ENCODE measurements around the gene KRT39. TPM values are rescaled to one million over a fixed set of nuclear protein-coding genes. Genes with fewer than 3 reads are reported as not detected.

KRT39 gene
- total RNA-seq, 1 donor from 2014 or later = not detected

GRCh38 chr17:40942553-40942952 lies 24.2 kb downstream of the KRT39 start:
- Mint-ChIP-seq H3K4me1 (ENCODE audit: low read depth, unreplicated experiment) (no peaks in the 10 kb centered on the region), H3K27ac (ENCODE audit: unreplicated experiment) (no peak overlapping the region), H3K9me3 (ENCODE audit: unreplicated experiment) (no peaks in the 10 kb centered on the region), H3K36me3 (ENCODE audit: unreplicated experiment) (no peaks in the 10 kb centered on the region), H3K4me3 (ENCODE audit: unreplicated experiment) (no peak overlapping the region), H3K27me3 (ENCODE audit: unreplicated experiment) (no peaks in the 10 kb centered on the region)
- TF ChIP-seq, protein P1, sequence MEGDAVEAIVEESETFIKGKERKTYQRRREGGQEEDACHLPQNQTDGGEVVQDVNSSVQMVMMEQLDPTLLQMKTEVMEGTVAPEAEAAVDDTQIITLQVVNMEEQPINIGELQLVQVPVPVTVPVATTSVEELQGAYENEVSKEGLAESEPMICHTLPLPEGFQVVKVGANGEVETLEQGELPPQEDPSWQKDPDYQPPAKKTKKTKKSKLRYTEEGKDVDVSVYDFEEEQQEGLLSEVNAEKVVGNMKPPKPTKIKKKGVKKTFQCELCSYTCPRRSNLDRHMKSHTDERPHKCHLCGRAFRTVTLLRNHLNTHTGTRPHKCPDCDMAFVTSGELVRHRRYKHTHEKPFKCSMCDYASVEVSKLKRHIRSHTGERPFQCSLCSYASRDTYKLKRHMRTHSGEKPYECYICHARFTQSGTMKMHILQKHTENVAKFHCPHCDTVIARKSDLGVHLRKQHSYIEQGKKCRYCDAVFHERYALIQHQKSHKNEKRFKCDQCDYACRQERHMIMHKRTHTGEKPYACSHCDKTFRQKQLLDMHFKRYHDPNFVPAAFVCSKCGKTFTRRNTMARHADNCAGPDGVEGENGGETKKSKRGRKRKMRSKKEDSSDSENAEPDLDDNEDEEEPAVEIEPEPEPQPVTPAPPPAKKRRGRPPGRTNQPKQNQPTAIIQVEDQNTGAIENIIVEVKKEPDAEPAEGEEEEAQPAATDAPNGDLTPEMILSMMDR (IDR thresholded peaks at IDR 0.05; ENCODE audit: partially characterized antibody, unreplicated experiment) = no peak
- DNase-seq = no peak

GRCh38 chr17:40940266-40940665 lies 26.5 kb downstream of the KRT39 start:
- H3K4me3 Mint-ChIP-seq (ENCODE audit: unreplicated experiment) = no peak overlapping the region
- no peaks in the 10 kb centered on the region for H3K4me1 Mint-ChIP-seq (ENCODE audit: low read depth, unreplicated experiment)
- no peak overlapping the region for H3K27ac Mint-ChIP-seq (ENCODE audit: unreplicated experiment)
- TF ChIP-seq, protein P1 (IDR thresholded peaks at IDR 0.05; ENCODE audit: partially characterized antibody, unreplicated experiment) = no peak
- no peaks in the 10 kb centered on the region for H3K9me3 Mint-ChIP-seq (ENCODE audit: unreplicated experiment)
- H3K36me3 Mint-ChIP-seq (ENCODE audit: unreplicated experiment) = no peaks in the 10 kb centered on the region
- no peak for DNase-seq
- no peaks in the 10 kb centered on the region for H3K27me3 Mint-ChIP-seq (ENCODE audit: unreplicated experiment)

DNA sequence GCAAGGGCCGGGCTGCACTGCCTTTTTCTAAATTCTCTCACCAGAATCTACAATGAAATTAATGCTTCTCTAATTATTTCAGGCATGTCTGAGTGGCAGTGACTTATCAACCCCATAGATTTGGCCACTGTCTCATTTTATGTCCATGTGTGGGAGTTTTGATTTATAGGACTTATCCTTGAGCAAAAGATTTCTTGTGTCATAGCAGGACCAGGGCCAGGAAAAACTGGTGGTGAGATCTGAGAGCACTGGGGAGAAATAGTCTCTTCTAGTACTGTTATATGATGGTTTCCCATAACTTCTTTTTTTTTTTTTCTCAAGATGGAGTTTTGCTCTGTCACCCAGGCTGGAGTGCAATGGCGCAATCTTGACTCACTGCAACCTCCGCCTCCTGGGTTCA lies 27.8 kb downstream of the KRT39 start:
- Mint-ChIP-seq H3K4me3 (ENCODE audit: unreplicated experiment) (no peak overlapping the region), H3K27ac (ENCODE audit: unreplicated experiment) (no peak overlapping the region), H3K9me3 (ENCODE audit: unreplicated experiment) (no peaks in the 10 kb centered on the region), H3K4me1 (ENCODE audit: low read depth, unreplicated experiment) (no peaks in the 10 kb centered on the region), H3K27me3 (ENCODE audit: unreplicated experiment) (no peaks in the 10 kb centered on the region), H3K36me3 (ENCODE audit: unreplicated experiment) (no peaks in the 10 kb centered on the region)
- DNase-seq = no peak
- TF ChIP-seq, protein P1 (IDR thresholded peaks at IDR 0.05; ENCODE audit: partially characterized antibody, unreplicated experiment) = no peak

GRCh38 chr17:40937384-40937819 lies 29.3 kb downstream of the KRT39 start, which contains the start of gene KRT23:
TSS of gene KRT23 (minus strand) at chr17:40937646. CDS start at chr17:40936603, 1,043 bp downstream.
- Mint-ChIP-seq H3K4me1 (ENCODE audit: low read depth, unreplicated experiment) (no peaks in the 10 kb centered on the region), H3K27me3 (ENCODE audit: unreplicated experiment) (no peaks in the 10 kb centered on the region), H3K9me3 (ENCODE audit: unreplicated experiment) (no peaks in the 10 kb centered on the region), H3K36me3 (ENCODE audit: unreplicated experiment) (no peaks in the 10 kb centered on the region), H3K27ac (ENCODE audit: unreplicated experiment) (no peak within 1 kb of the TSS), H3K4me3 (ENCODE audit: unreplicated experiment) (no peak within 1 kb of the TSS)
- DNase-seq = no peak
- TF ChIP-seq, protein P1 (IDR thresholded peaks at IDR 0.05; ENCODE audit: partially characterized antibody, unreplicated experiment) = no peak

DNA sequence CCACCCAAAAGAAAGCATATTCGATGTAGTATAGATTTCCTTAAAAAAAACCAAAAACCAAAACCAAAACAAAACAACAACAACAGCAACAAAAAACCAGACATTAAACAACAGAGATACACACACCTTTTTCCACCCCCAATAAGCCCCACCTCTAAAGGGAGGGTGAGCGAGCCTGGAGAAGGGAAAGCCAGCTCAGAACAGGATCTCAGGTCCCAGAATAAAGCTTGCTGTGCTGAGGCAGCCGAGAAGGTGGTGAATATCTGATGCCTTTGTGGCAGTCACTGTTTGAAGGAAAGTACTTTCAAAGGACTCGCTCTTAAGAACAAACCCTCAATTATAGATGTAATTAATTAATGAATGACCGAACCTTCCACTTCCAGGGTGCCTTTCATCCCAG lies 29.8 kb downstream of the KRT39 start:
- no peaks in the 10 kb centered on the region for H3K9me3 Mint-ChIP-seq (ENCODE audit: unreplicated experiment)
- TF ChIP-seq, protein P1 (IDR thresholded peaks at IDR 0.05; ENCODE audit: partially characterized antibody, unreplicated experiment) = no peak
- no peaks in the 10 kb centered on the region for H3K27me3 Mint-ChIP-seq (ENCODE audit: unreplicated experiment)
- H3K36me3 Mint-ChIP-seq (ENCODE audit: unreplicated experiment) = no peaks in the 10 kb centered on the region
- no peak for DNase-seq
- no peak overlapping the region for H3K4me3 Mint-ChIP-seq (ENCODE audit: unreplicated experiment)
- H3K4me1 Mint-ChIP-seq (ENCODE audit: low read depth, unreplicated experiment) = no peaks in the 10 kb centered on the region
- H3K27ac Mint-ChIP-seq (ENCODE audit: unreplicated experiment) = no peak overlapping the region

Measured in glutamatergic neuron (in vitro differentiated cells).